Skeletal muscle tissue (tissue), 4 donors: ENCODE data around the gene FBXO39. TPM values are rescaled to one million over a fixed set of nuclear protein-coding genes. Genes with fewer than 3 reads are reported as not detected.

Experiments used
- H3K27ac ChIP-seq: one replicate; pipeline ENCODE4 v1.7.0; 2013; ENCODE audit warnings: mild to moderate bottlenecking, low read depth, low read length, inconsistent platforms
- H3K27me3 ChIP-seq, 3 donors: one replicate each; pipeline ENCODE4 v1.7.0; 2013; ENCODE audit warnings: low read length in 3 of 3; ENCODE audit not compliant: control insufficient read depth in 3 of 3, insufficient read depth in 3 of 3
- H3K36me3 ChIP-seq, 3 donors: one replicate each; pipeline ENCODE4 v1.7.0; 2013; ENCODE audit warnings: low read length in 3 of 3; ENCODE audit not compliant: control insufficient read depth in 3 of 3, insufficient read depth in 3 of 3
- H3K4me1 ChIP-seq, 3 donors: one replicate each; pipeline ENCODE4 v1.7.0; 2013; ENCODE audit warnings: low read length in 3 of 3, mild to moderate bottlenecking in 3 of 3; ENCODE audit not compliant: control insufficient read depth in 3 of 3, insufficient read depth in 3 of 3
- H3K4me3 ChIP-seq, 3 donors: one replicate each; pipeline ENCODE4 v1.7.0; 2013; ENCODE audit warnings: low read length in 3 of 3
- H3K9ac ChIP-seq, 3 donors: one replicate each; pipeline ENCODE4 v1.7.0; 2013; ENCODE audit warnings: low read length in 3 of 3, mild to moderate bottlenecking in 3 of 3, moderate library complexity in 2 of 3, low read depth in 1 of 3
- H3K9me3 ChIP-seq, 3 donors: one replicate each; pipeline ENCODE4 v1.7.0; 2013; ENCODE audit warnings: low read length in 3 of 3; ENCODE audit not compliant: control insufficient read depth in 3 of 3
- total RNA-seq: library from RNA; depleted of rRNA; stranded (reverse); fragments of >200 nt; gene quantifications from one replicate; pipeline ENCODE4 v1.2.3, GENCODE V29; 2014
- donor health status: Osteomylitis.

The FBXO39 gene
- total RNA-seq, 1 donor from 2014 or later = under 0.01 TPM

DNA sequence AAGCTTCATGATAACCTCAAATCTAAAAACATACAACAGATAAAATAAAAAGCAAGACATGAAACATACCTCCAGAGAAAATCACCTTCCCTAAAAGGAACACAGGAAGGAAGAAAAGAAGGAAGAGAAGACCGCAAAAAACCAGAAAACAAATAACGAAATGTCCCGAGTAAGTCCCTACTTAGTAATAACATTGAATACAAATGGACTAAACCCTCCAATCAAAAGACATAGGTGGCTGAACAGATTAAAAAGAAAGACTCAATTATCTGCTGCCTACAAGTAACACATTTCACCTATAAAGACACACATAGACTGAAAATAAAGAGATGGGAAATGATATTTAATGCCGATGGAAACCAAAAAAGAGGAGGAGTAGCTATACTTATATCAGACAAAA is 6.2 kb downstream of the FBXO39 start:
- no peak overlapping the region for H3K4me3 ChIP-seq
- H3K36me3 ChIP-seq = no peaks in the 10 kb centered on the region
- H3K9me3 ChIP-seq = peaks cover 0 to 3% (median 0%) of the 10 kb centered on the region in 3 donors
- no peak overlapping the region for H3K27ac ChIP-seq
- no peak overlapping the region for H3K9ac ChIP-seq
- peaks cover 5 to 12% (median 10%) of the 10 kb centered on the region in 3 donors for H3K27me3 ChIP-seq
- no peaks in the 10 kb centered on the region for H3K4me1 ChIP-seq

DNA sequence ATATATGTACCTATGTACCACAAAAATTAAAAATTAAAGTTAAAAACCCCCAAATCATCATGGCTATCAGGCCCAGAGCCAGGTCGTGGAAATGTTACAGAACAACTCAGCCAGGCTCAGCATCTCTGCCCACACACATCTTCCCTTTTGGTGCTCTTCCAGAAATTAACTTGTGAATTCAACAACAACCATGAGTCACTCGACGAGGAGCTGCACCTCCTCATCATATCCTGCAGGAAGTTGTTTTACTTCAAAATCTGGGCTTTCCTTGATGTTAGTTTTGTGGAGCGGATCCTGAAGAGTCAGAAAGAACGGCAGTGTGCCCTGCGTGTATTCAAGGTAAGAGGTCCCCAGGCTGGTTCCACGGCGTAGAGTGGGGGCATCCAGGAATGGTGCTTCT is 10.6 kb downstream of the FBXO39 start:
- peaks cover 0 to 10% (median 0%) of the 10 kb centered on the region in 3 donors for H3K27me3 ChIP-seq
- H3K9ac ChIP-seq = no peak overlapping the region
- no peaks in the 10 kb centered on the region for H3K9me3 ChIP-seq
- H3K4me3 ChIP-seq = no peak overlapping the region
- H3K36me3 ChIP-seq = no peaks in the 10 kb centered on the region
- no peak overlapping the region for H3K27ac ChIP-seq
- H3K4me1 ChIP-seq = no peaks in the 10 kb centered on the region

DNA sequence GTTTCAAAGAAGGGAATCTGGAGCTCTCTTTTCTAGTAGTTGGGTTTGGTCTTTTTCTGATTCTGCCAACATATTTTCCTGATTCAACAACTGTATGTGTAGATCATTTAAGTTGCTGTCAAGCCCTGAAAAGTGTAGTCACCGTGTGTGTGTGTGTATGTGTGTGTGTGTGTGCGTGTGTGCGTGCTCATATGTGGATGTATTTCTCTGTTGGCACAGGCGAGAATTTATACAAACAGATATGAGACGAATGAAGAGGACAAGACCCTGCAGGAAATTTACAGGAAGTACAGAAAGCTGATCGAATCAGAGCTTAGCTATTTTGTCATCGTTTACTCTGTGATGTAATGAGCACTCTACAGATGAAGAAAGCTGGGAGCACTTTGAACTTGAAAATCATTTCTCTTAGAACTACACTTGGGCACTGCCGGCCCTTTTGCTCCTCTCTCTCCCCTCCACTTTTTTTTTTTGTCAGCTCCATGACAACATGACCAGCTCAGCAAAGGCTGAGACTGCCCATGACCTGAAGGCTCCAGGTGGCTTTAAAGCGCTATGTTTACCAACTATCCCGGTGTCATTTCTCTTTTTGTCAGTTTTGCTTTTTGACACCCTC is 11.2 kb downstream of the FBXO39 start:
- no peak overlapping the region for H3K9ac ChIP-seq
- peaks cover 0 to 13% (median 2%) of the 10 kb centered on the region in 3 donors for H3K27me3 ChIP-seq
- no peak overlapping the region for H3K27ac ChIP-seq
- no peak overlapping the region for H3K4me3 ChIP-seq
- H3K36me3 ChIP-seq = no peaks in the 10 kb centered on the region
- no peaks in the 10 kb centered on the region for H3K9me3 ChIP-seq
- no peaks in the 10 kb centered on the region for H3K4me1 ChIP-seq

DNA sequence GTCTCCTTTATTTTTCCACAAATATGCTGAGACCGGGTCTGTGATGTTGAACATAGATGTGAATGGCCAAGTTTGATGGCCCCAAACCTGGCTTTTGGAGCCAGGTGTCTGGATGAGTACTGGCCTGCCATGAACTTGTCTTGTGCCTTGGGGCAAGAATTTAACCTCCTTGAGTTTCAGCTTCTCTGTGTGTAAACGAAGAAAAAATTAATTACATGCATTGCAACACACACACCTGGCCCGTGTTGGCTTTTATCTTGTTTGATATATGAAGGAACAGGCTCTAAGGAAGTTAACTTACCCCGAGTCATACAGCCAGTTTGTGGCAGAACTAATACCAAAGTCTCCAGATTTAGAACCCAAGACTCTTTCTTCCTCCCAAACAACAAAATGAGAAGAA is 13.1 kb downstream of the FBXO39 start:
- no peaks in the 10 kb centered on the region for H3K4me1 ChIP-seq
- H3K9me3 ChIP-seq = no peaks in the 10 kb centered on the region
- H3K36me3 ChIP-seq = no peaks in the 10 kb centered on the region
- H3K4me3 ChIP-seq = no peak overlapping the region
- H3K27ac ChIP-seq = no peak overlapping the region
- H3K27me3 ChIP-seq = peaks cover 0 to 17% (median 8%) of the 10 kb centered on the region in 3 donors
- no peak overlapping the region for H3K9ac ChIP-seq

DNA sequence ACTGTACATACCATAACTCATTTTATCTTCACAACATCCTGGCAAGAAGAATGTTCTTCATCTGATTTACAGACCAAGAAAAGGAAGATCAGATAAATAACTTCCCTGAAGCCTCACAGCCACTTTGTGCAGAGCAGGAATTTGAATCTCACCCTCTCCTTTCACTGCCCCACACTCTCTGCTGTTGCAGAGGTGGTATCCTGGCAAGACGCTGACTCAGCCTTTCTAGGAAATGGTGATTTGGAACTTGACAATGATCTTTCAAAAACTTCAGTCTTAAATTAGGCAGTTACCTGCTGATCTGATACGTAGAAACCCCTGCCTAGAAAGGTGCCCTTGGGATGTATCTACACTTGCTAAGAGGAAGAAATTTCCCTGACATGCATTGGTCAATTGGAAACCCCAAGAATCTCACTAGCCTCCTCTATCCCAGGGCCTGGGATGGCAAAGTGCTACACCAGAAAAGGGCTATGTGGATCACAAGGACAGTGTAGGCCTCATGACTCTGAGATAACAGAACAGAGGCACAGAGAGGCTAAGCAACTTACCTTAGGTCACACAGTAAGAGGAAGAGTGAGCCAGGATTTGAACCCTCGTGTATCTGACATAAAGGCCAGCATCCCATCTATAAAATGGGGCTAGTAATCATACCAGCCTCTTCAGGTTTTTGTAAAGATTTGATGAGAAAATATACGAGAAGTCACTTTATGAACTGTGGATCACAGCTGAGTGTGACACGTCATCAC is 17.9 kb downstream of the FBXO39 start:
- Histone ChIP-seq H3K4me1 (no peaks in the 10 kb centered on the region), H3K27me3 (peaks cover 2 to 22% (median 8%) of the 10 kb centered on the region in 3 donors), H3K27ac (no peak overlapping the region)

DNA sequence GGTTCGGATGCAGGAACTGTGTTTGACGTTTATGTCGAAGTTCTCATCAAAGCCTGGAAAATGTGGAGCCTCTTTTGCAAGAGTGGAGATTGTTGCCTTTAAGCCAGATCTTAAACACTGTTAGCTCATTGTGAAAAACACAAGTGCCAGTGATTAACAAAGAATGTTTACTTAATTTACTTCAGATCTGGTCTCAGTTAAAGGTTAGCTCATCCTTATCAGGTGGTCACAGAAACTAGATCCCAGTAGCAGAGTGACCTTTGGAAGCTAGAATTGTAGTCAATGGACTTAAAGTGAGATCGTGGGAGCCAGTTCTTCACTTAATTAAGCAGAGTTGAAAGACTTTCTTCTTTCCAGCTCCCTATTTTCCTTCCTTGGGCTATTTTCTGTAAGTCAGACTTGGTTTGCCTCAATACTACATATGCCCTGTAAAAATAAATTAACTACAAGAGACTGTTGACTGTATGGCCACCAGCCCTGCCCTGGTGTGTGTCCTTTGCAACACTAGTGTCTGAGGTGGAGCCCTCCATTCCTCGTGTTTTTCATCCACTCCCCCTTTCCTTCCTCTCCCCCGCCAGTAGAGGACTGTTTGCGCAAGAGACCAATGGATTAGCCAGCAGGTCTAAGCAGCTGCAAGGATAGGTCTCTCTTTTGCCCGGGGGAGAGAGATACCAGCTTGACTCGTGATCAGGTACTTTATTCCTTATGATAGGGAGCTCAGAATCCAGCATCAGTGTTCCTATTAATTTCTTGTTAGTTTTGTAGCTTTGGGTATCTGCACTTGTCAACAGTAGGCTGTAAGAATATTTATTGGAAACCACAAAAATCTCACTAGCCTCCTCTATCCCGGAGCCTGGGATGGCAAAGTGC is 20.2 kb downstream of the FBXO39 start:
- H3K27ac ChIP-seq = no peak overlapping the region

More for the DNA sequence above, 17.9 kb downstream of the FBXO39 start:
- no peaks in the 10 kb centered on the region for H3K9me3 ChIP-seq
- no peaks in the 10 kb centered on the region for H3K36me3 ChIP-seq
- no peak overlapping the region for H3K9ac ChIP-seq
- no peak overlapping the region for H3K4me3 ChIP-seq

DNA sequence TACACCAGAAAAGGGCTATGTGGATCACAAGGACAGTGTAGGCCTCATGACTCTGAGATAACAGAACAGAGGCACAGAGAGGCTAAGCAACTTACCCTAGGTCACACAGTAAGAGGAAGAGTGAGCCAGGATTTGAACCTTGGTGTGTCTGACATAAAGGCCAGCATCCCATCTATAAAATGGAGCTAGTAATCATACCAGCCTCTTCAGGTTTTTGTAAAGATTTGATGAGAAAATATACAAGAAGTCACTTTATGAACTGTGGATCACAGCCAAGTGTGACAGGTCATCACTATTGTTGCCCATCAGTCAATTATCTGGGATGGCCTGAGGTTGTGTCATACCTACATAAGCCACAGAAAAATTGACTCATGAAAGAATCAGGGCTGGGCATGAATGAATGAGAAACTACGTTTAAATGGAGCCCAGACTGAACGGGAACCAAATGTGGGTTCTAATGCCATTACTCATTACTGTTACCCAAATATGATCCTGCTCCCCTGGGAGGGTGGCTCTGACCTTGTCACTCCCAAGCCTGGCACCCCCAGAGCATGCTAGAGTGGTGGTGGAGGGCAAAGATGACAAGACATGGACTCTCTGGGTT is 21.0 kb downstream of the FBXO39 start:
- H3K9ac ChIP-seq = no peak overlapping the region
- no peaks in the 10 kb centered on the region for H3K9me3 ChIP-seq
- H3K4me1 ChIP-seq = no peaks in the 10 kb centered on the region
- H3K4me3 ChIP-seq = no peak overlapping the region
- no peak overlapping the region for H3K27ac ChIP-seq
- no peaks in the 10 kb centered on the region for H3K36me3 ChIP-seq
- H3K27me3 ChIP-seq = peaks cover 2 to 13% (median 7%) of the 10 kb centered on the region in 3 donors

More for the DNA sequence above, 20.2 kb downstream of the FBXO39 start:
- no peaks in the 10 kb centered on the region for H3K9me3 ChIP-seq
- H3K36me3 ChIP-seq = no peaks in the 10 kb centered on the region
- H3K4me1 ChIP-seq = no peaks in the 10 kb centered on the region
- H3K4me3 ChIP-seq = no peak overlapping the region
- H3K9ac ChIP-seq = no peak overlapping the region
- peaks cover 2 to 15% (median 8%) of the 10 kb centered on the region in 3 donors for H3K27me3 ChIP-seq

DNA sequence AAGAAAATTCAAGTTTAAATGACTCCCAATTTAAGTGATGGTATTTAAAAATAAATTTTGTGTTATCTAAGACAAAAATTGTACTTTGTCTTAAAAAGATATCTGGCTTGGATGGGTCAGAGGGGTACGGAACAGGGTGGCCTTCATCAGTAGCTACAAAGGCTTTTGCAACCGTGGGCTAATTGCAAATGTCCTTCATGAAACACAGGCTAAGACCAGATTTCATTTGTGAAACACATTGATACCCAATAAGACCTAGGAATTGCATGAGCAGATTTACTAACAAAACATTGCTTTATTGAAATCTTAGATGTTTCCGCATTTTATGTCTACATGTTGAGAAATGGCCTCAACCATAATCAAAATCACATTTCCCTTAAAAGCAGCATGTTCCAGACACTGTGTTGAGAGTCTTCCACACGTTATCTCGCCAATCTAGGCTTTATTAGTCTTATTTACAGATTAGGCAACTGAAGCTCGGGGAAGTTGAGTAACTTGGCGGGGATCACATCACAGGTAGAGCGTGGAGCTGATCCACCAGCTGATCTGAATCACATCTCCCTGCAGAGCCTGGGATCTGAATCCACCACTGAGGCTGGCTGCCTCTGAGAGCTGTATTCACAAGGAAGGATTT is 21.8 kb downstream of the FBXO39 start:
- H3K9me3 ChIP-seq = no peaks in the 10 kb centered on the region
- H3K27ac ChIP-seq = no peak overlapping the region
- no peak overlapping the region for H3K9ac ChIP-seq
- H3K36me3 ChIP-seq = no peaks in the 10 kb centered on the region
- peaks cover 0 to 8% (median 2%) of the 10 kb centered on the region in 3 donors for H3K27me3 ChIP-seq
- no peaks in the 10 kb centered on the region for H3K4me1 ChIP-seq
- H3K4me3 ChIP-seq = no peak overlapping the region

DNA sequence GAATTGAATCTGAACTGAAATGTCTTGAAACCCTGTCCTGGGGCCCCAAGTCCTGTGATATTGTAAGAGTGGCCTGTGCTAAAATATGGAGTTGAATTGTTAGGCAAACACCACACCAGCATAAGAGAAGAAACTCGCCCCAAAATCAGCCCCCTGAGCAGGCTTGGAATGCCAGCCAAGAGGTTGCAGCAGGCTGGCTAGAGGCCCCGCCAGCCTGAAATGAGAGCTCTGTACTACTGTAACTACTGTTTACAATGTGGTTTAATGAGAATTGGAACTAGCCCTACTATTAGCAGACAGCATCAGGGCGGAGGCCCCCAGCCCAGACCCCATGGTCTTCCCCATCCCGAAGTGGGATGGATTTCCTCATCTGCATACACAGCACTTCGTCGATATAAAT is 23.7 kb downstream of the FBXO39 start:
- Histone ChIP-seq H3K27me3 (peaks cover 0 to 8% (median under 1%) of the 10 kb centered on the region in 3 donors), H3K4me3 (no peak overlapping the region), H3K36me3 (no peaks in the 10 kb centered on the region), H3K9ac (no peak overlapping the region), H3K27ac (no peak overlapping the region), H3K9me3 (no peaks in the 10 kb centered on the region), H3K4me1 (no peaks in the 10 kb centered on the region)
